K562 (cell line): Measurements from ENCODE around the gene CSNK1G1. TPM values are rescaled to one million over a fixed set of nuclear protein-coding genes. Genes with fewer than 3 reads are reported as not detected.

Experiments
- ATAC-seq: fragments of 200-7000 bp; cut with Tn5 transposase; 3 replicates; pipeline ENCODE4 v1.9.1; 2020; ENCODE audit warnings: moderate library complexity
- BruUV-seq: library from RNA; stranded (reverse); fragments of 400-500 nt; replicated peaks from 2 replicates; lab custom pipeline; 2021; lab: Mats Ljungman, UMichigan
- CTCF ChIA-PET: fragments of 300-600 bp; formaldehyde crosslinking; extraction: SDS; loops from one replicate; lab custom pipeline; 2021; ENCODE audit warnings: low intra/inter-chr PET ratio; lab: Yijun Ruan, JAX
- POLR2A ChIA-PET: fragments of 300-600, 350-650 bp; sonication (Branson Sonifier 250); formaldehyde crosslinking; extraction: SDS; loops from one replicate; lab custom pipeline; 2021; ENCODE audit warnings: antibody characterized with exemption, inconsistent platforms; lab: Yijun Ruan, JAX
- DNase-seq, 4 experiments: peaks; one replicate each; pipeline versions ENCODE4 v3.0.0 to v3.0.0-alpha.2; 2011 to 2018; ENCODE audit warnings: low spot score in 3 of 4, mixed read lengths in 3 of 4; ENCODE audit errors: extremely low read depth in 1 of 4
- FAIRE-seq: peaks from 2 replicates; lab custom pipeline; 2011; peaks lifted over from hg19 to GRCh38; lab: Jason Lieb, UNC
- H2AFZ ChIP-seq: 2 replicates; pipeline ENCODE4 v1.6.0; 2011; ENCODE audit warnings: low read depth, low read length, control low read depth, inconsistent platforms
- H3K27ac ChIP-seq: fragments of 200-600 bp; 3 replicates; pipeline ENCODE4 v1.8.0; 2011; ENCODE audit warnings: low read depth, mild to moderate bottlenecking, control low read depth, inconsistent platforms, low read length, moderate library complexity, mixed read lengths; ENCODE audit errors: extremely low read depth
- H3K27me3 ChIP-seq, 2 experiments: fragments of 300-600 bp in 1 of 2; 2 replicates in 1 of 2; 3 replicates in 1 of 2; pipeline versions ENCODE4 v1.6.0 to v1.8.0; 2011; ENCODE audit warnings: inconsistent platforms in 2 of 2, low read length in 2 of 2, mild to moderate bottlenecking in 1 of 2, mixed read lengths in 1 of 2, moderate library complexity in 1 of 2; ENCODE audit not compliant: control insufficient read depth in 2 of 2, insufficient read depth in 2 of 2
- H3K36me3 ChIP-seq: fragments of 300-600 bp; 3 replicates; pipeline ENCODE4 v1.8.0; 2011; ENCODE audit warnings: mild to moderate bottlenecking, low read length, inconsistent platforms; ENCODE audit not compliant: control insufficient read depth, insufficient read depth
- H3K4me1 ChIP-seq, 2 experiments: fragments of 200-600 bp in 1 of 2; replicated peaks in 1 of 2; 2 replicates in 1 of 2; 3 replicates in 1 of 2; pipeline versions ENCODE4 v1.5.1 to v1.8.0; 2011; ENCODE audit warnings: inconsistent platforms in 2 of 2, low read length in 2 of 2, mild to moderate bottlenecking in 1 of 2, mixed read lengths in 1 of 2, moderate library complexity in 1 of 2; ENCODE audit not compliant: control insufficient read depth in 2 of 2, insufficient read depth in 2 of 2
- H3K4me2 ChIP-seq: 2 replicates; pipeline ENCODE4 v1.6.1; 2011; ENCODE audit warnings: low read length, control low read depth, inconsistent platforms, mixed read lengths; ENCODE audit not compliant: insufficient read depth
- H3K4me3 ChIP-seq: fragments of 200-600 bp; sonication (generic), shearing (Covaris generic); 2 replicates; pipeline ENCODE4 v1.5.1; 2016; ENCODE audit warnings: control low read depth, inconsistent platforms
- H3K79me2 ChIP-seq: fragments of 200-600 bp; 3 replicates; pipeline ENCODE4 v1.8.0; 2011; ENCODE audit warnings: low read length, inconsistent platforms; ENCODE audit not compliant: control insufficient read depth, insufficient read depth
- H3K9ac ChIP-seq, 2 experiments: 2 replicates each; pipeline versions ENCODE4 v1.6.0 to v1.6.1; 2011; ENCODE audit warnings: low read depth in 2 of 2, low read length in 2 of 2, control low read depth in 1 of 2, inconsistent platforms in 1 of 2, mild to moderate bottlenecking in 1 of 2, mixed read lengths in 1 of 2; ENCODE audit not compliant: insufficient read depth in 1 of 2
- H3K9me1 ChIP-seq: one replicate; pipeline ENCODE4 v1.6.0; 2011; ENCODE audit warnings: inconsistent platforms, mild to moderate bottlenecking, low read length, moderate library complexity; ENCODE audit not compliant: control insufficient read depth, insufficient read depth
- H3K9me3 ChIP-seq: replicated peaks from 2 replicates; pipeline ENCODE4 v1.5.1; 2011; ENCODE audit warnings: low read depth, low read length, inconsistent platforms; ENCODE audit not compliant: control insufficient read depth, insufficient read depth
- H4K20me1 ChIP-seq: replicated peaks from 2 replicates; pipeline ENCODE4 v1.6.1; 2011; ENCODE audit warnings: low read length, inconsistent platforms, mixed read lengths; ENCODE audit not compliant: control insufficient read depth, insufficient read depth
- C11orf30 ChIP-seq: fragments of 450-650 bp; IDR thresholded peaks from 2 replicates; pipeline ENCODE4 v1.6.1; 2016; ENCODE audit warnings: low read depth, mild to moderate bottlenecking
- CREB3 ChIP-seq: fragments of 450-650 bp; conservative IDR thresholded peaks from 2 replicates; pipeline ENCODE4 v1.6.1; 2016; ENCODE audit warnings: missing genetic modification characterization, low read depth, mild to moderate bottlenecking, missing compliant biosample characterization, moderate library complexity
- CUX1 ChIP-seq: fragments of 200-800 bp; sonication (Bioruptor generic); IDR thresholded peaks from 2 replicates; pipeline ENCODE4 v1.6.1; 2016; ENCODE audit warnings: missing genetic modification characterization, missing compliant biosample characterization
- GTF2F1 ChIP-seq: IDR thresholded peaks from 2 replicates; pipeline ENCODE4 v1.6.1; 2011; ENCODE audit warnings: low read depth, low read length, improper control_type of control experiment
- KLF10 ChIP-seq: fragments of 250-450 bp; sonication (Bioruptor Pico); IDR thresholded peaks from 2 replicates; pipeline ENCODE4 v1.6.1; 2021; ENCODE audit warnings: matching md5 sums
- MAFK ChIP-seq: IDR thresholded peaks from 2 replicates; pipeline ENCODE4 v1.6.1; 2011; ENCODE audit warnings: low read length, improper control_type of control experiment
- PRPF4 ChIP-seq: fragments of 200-400 bp; formaldehyde crosslinking; IDR thresholded peaks from one replicate; pipeline ENCODE4 v1.6.1; 2017; ENCODE audit warnings: low read length, low read depth, mild to moderate bottlenecking; ENCODE audit not compliant: insufficient read depth, poor library complexity, severe bottlenecking
- SMARCA5 ChIP-seq: fragments of 450-650 bp; IDR thresholded peaks from 2 replicates; pipeline ENCODE4 v1.6.1; 2016
- ZC3H8 ChIP-seq: fragments of 450-650 bp; IDR thresholded peaks from 2 replicates; pipeline ENCODE4 v1.6.1; 2017
- ZNF121 ChIP-seq: sonication (generic); formaldehyde crosslinking; conservative IDR thresholded peaks from 2 replicates; pipeline ENCODE4 v1.8.0; 2022; ENCODE audit warnings: missing genetic modification reagents
- ZNF274 ChIP-seq: IDR thresholded peaks from 2 replicates; pipeline ENCODE4 v1.6.1; 2011; ENCODE audit warnings: low read depth, mild to moderate bottlenecking, low read length, moderate library complexity, borderline replicate concordance
- ZNF695 ChIP-seq: fragments of 450-650 bp; formaldehyde crosslinking; IDR thresholded peaks from 2 replicates; pipeline ENCODE4 v1.4.0; 2020; ENCODE audit warnings: mild to moderate bottlenecking, moderate library complexity
- ZNF79 ChIP-seq: fragments of 250-450 bp; sonication (Bioruptor Pico); IDR thresholded peaks from 2 replicates; pipeline ENCODE4 v1.4.0; 2020; ENCODE audit warnings: low read depth, mild to moderate bottlenecking, moderate library complexity
- WGBS: fragments of 100-300 bp; shearing (Covaris generic); methylation state at CpG from one replicate; pipeline ENCODE4 v1.1.6; 2016; ENCODE audit warnings: low coverage, mixed read lengths; ENCODE audit not compliant: insufficient coverage; ENCODE audit errors: missing lambda C conversion rate; 5-methylcytosine and 5-hydroxymethylcytosine counted together
- in situ Hi-C: fragments of 300-500 bp; cut with MboI; formaldehyde crosslinking; loops from 4 replicates; pipeline ENCODE4 v1.15.0; 2018; ENCODE audit warnings: inconsistent platforms, mixed read lengths
- intact Hi-C: fragments of 100-400 bp; cut with micrococcal nuclease; formaldehyde crosslinking; loops from 2 replicates; pipeline ENCODE4 v1.14.2; 2022
- polyA plus RNA-seq, 8 experiments: library from polyadenylated mRNA; depleted of rRNA in 4 of 8; stranded (reverse) in 5 of 8; unstranded in 3 of 8; fragments of >200 nt; fragmentation: Nextera tagmentation in 2 of 8; fragmentation: Illumina TruSeq in 1 of 8; extraction: Ambion mirVana in 2 of 8; extraction: Trizol in 1 of 8; gene quantifications; 2 replicates each; pipeline versions ENCODE4 v1.2.1 to v1.2.3, GENCODE V29; 2011 to 2014; ENCODE audit warnings: inconsistent platforms in 1 of 8, missing spikeins in 1 of 8
- total RNA-seq, 7 experiments: library from RNA; depleted of rRNA in 6 of 7; stranded (reverse); fragments of >200 nt in 6 of 7; fragmentation: Illumina TruSeq in 2 of 7; extraction: Trizol in 2 of 7; gene quantifications; 2 replicates each; pipeline versions ENCODE4 v1.2.1 to v1.2.3, GENCODE V29; 2011 to 2021; ENCODE audit warnings: low replicate concordance in 1 of 7

Gene CSNK1G1
- total and polyA plus RNA-seq, 9 of the 15 experiments (the other 6 are each of a cell fraction or from before 2014, with no cell fraction given), result 4.5 to 18.5 (median 9.5) TPM

GRCh38 chr15:64166102-64166890 is 189.7 kb downstream of the CSNK1G1 start:
- Histone ChIP-seq H3K27me3 (no peaks in the 10 kb centered on the region), H3K4me1 (peaks cover 10 to 23% of the 10 kb centered on the region in 2 experiments; a peak in 3 of 5 replicates), H3K9me3 (no peaks in the 10 kb centered on the region), H3K4me2 (no peak overlapping the region), H3K27ac (no peak overlapping the region), H3K9me1 (no peaks in the 10 kb centered on the region), H4K20me1 (no peaks in the 10 kb centered on the region), H3K36me3 (peaks cover 18% of the 10 kb centered on the region; the same call in 2 of the 3 replicates), H3K9ac (no peak overlapping the region), H2AFZ (no peak overlapping the region), H3K79me2 (peaks cover 16% of the 10 kb centered on the region), H3K4me3 (no peak overlapping the region)
- WGBS, result 75% methylated on average over 5 of the region's 5 CpGs
- no peak for FAIRE-seq
- no peak for ATAC-seq
- in situ Hi-C loops (no loop called here), intact Hi-C loops (loop anchor here (5.0 kb wide), 1 partner anchor 516 kb away; no protein-coding TSS in a partner anchor)
- DNase-seq, result no peak
- no TSS peak for BruUV-seq
- POLR2A ChIA-PET, result interaction anchor here (0.6 kb wide), 1 partner anchor 1274 kb away, joined by 4 read pairs; no protein-coding TSS in a partner anchor
- CTCF ChIA-PET, result interaction anchor here (0.6 kb wide), 1 partner anchor 342 kb away, joined by 3 read pairs; no protein-coding TSS in a partner anchor
- no peak for TF ChIP-seq PRPF4
- TF ChIP-seq C11orf30, result peak; percentile 90
- TF ChIP-seq CUX1, result no peak
- TF ChIP-seq CREB3, result no peak
- TF ChIP-seq ZNF79 (CRISPR knock-in tag), result no peak
- TF ChIP-seq ZC3H8, result no peak
- TF ChIP-seq SMARCA5, result no peak
- TF ChIP-seq ZNF695 (CRISPR knock-in tag), result no peak
- TF ChIP-seq KLF10 (CRISPR knock-in tag), result no peak
- no peak for TF ChIP-seq ZNF121 (CRISPR knock-in tag)
- TF ChIP-seq GTF2F1, result no peak
- TF ChIP-seq MAFK, result peak; percentile 87
- TF ChIP-seq ZNF274, result no peak
